Cardiac fibroblast (primary cell): ENCODE data around the gene VPS37C.

ENCODE experiments used
- DNase-seq, 2 donors: peaks; one replicate each; pipeline versions ENCODE4 v3.0.0 to v3.0.0-alpha.2; 2010; ENCODE audit warnings: low read depth in 2 of 2
- H3K4me3 ChIP-seq, 2 donors: replicated peaks in 1 of 2; 1 replicate in 1 of 2; 2 replicates in 1 of 2; pipeline ENCODE4 v1.5.1; 2011; ENCODE audit warnings: low read depth in 2 of 2, low read length in 2 of 2, mild to moderate bottlenecking in 2 of 2, moderate library complexity in 1 of 2
- TF ChIP-seq, protein P1 (sequence below): IDR thresholded peaks from one replicate; pipeline ENCODE4 v1.5.1; 2011; ENCODE audit warnings: low read depth, mild to moderate bottlenecking, low read length, inconsistent platforms

The VPS37C gene

DNA sequence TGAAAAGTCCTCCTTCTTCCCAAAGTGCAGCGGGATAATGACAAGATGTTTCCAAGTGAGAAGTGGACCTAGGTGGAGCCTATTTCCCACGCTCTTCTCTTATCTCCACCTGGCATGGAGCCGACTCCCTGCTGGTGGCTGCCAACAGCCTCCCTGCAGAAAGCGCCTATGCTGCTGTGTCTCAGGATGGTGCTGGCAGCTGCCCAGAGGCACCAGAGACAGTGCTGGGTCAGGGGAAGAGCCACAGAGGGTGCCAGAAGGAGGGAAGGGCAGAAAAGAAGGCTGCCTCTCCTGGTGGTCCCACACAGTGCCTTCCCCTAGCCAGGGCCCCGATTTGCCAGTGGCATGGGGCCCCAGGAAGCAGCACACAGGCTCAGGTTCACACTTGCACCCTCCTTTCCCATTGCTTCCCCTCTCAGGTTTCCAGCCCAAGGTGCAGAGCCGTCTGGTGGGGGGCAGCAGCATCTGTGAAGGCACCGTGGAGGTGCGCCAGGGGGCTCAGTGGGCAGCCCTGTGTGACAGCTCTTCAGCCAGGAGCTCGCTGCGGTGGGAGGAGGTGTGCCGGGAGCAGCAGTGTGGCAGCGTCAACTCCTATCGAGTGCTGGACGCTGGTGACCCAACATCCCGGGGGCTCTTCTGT, 39.9 kb downstream of the VPS37C start:
- no peak overlapping the region for H3K4me3 ChIP-seq
- TF ChIP-seq, protein P1, sequence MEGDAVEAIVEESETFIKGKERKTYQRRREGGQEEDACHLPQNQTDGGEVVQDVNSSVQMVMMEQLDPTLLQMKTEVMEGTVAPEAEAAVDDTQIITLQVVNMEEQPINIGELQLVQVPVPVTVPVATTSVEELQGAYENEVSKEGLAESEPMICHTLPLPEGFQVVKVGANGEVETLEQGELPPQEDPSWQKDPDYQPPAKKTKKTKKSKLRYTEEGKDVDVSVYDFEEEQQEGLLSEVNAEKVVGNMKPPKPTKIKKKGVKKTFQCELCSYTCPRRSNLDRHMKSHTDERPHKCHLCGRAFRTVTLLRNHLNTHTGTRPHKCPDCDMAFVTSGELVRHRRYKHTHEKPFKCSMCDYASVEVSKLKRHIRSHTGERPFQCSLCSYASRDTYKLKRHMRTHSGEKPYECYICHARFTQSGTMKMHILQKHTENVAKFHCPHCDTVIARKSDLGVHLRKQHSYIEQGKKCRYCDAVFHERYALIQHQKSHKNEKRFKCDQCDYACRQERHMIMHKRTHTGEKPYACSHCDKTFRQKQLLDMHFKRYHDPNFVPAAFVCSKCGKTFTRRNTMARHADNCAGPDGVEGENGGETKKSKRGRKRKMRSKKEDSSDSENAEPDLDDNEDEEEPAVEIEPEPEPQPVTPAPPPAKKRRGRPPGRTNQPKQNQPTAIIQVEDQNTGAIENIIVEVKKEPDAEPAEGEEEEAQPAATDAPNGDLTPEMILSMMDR, result no peak
- peak in 1 of 2 donors; percentile 43 for DNase-seq

DNA sequence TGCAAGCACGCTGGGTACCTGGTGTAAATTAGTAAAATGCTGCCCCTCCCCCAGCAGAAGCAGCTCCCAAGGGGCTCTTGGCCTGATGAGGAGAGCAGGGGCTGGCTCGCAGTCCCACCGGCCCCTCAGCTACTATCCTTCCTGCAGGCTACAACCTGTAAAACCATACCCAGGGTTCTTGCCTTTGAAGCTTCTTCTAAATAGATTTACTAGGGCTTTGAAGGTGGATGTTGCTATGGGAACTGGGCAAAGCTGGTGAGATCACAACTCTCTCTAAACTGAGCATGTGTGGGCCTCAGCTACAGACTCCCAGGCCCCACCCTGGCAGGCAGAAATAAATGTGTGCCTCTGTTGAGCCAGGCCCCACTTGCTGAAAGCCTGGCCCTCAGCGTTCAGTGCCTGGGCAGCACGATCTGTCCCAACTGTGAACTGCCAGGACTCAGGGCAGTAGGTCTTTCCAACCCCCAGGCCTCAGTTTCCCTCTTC, 40.5 kb downstream of the VPS37C start:
- H3K4me3 ChIP-seq, result no peak overlapping the region
- TF ChIP-seq, protein P1, result no peak
- peak; percentile 16 to 38 for DNase-seq

DNA sequence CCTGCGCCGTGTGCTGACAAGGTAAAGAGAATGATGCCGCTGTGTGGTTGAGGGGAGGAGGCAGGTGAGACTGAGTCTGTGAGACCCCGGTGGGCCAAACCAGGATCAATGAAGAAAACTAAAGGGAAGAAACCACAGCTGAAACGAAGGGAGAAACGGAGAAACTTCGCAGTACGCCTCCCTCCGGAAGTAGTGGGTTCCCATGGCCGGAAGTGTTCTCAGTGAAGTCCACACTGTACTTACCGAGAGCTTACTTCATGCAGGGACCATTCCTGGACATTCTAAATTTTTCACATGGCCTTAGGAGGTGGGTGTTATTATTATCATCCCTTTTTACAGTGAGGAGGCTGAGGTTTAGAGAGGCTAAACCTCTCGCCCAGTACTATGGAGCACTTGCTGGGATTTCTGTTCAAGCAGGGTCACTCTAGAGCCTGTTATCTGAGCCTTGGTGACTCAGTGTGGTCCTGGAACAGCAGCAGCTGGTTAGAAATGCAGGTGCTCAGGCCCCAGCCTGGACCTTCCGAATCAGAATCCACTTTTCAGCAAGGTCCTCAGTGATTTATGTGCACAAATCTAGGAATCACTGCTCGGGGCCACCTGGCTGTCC, 41.0 kb downstream of the VPS37C start:
- no peak overlapping the region for H3K4me3 ChIP-seq
- DNase-seq, result no peak
- TF ChIP-seq, protein P1, result no peak

DNA sequence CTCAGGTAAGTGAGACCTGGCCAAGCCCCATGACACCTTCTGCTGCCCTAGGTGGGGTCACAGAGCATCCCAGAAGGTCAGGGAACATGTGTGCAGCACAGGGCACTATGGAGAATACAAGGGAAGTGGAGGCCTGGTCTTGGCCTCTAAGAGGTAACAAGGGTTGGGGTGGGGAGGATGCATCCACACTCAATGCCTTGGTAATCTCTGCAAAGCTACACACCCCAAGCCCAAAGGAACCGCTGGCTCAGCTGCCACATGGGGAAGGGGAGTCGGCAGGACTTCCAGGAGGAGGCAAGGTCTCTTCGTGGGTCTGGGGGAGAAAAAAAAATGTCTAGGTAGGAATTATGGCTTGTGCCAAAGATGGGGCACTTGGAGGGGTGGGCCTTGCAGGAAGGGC, 41.7 kb downstream of the VPS37C start:
- TF ChIP-seq, protein P1, result no peak
- DNase-seq, result no peak

DNA sequence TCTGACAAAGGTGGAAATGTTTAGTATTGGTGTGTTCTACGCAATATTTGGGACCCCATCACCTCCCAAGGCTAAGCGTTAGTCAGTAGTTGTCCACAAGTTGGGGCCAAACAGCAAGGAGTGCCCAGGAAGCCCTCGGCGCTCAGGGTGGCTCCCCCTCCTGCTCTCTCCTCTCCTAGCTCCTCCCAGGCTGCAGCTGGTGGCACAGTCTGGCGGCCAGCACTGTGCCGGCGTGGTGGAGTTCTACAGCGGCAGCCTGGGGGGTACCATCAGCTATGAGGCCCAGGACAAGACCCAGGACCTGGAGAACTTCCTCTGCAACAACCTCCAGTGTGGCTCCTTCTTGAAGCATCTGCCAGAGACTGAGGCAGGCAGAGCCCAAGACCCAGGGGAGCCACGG, 42.2 kb downstream of the VPS37C start:
- H3K4me3 ChIP-seq, result no peak overlapping the region
- no peak for DNase-seq
- TF ChIP-seq, protein P1, result no peak

More for the DNA sequence above, 41.7 kb downstream of the VPS37C start:
- no peak overlapping the region for H3K4me3 ChIP-seq

DNA sequence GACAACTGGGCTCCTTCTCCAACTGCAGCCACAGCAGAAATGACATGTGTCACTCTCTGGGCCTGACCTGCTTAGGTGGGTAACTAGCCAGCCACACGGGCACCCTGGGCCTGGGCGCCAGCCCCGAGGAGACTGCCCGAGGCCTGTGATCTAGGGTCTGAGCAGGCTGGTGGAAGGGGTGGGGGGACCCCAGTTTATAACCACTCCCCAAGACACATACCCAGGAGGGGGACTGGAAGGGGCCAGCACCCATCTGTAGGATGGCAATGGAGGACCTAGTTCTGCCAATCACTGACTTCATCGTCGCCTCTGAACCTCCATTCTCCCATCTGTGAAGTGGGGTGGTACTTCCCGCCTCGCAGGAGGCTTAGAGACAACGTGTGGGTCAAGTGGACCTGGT, 42.8 kb downstream of the VPS37C start:
- TF ChIP-seq, protein P1, result no peak
- DNase-seq, result no peak
- no peak overlapping the region for H3K4me3 ChIP-seq
